ENCODE data around the gene SPATA45. TPM values are rescaled to one million over a fixed set of nuclear protein-coding genes. Genes with fewer than 3 reads are reported as not detected.
A peak's percentile ranks its signal among the peaks of the same experiment; 100 is the strongest.

Gene SPATA45
- total and polyA plus RNA-seq, 2 donors (not counting 1 experiment from before 2014, with no cell fraction given): 0.64 TPM; not detected in 1

GRCh38 chr1:212791261-212791675, 56.2 kb downstream of the SPATA45 start:
- intact Hi-C loops (cut with micrococcal nuclease): loop anchor here (1.0 to 5.0 kb wide), 10 partner anchors 39 to 1534 kb away; partner anchors contain the start of genes ANGEL2, ATF3, DTL and FLVCR1
- H3K27me3 Mint-ChIP-seq: no peaks in the 10 kb centered on the region
- Histone ChIP-seq H4K20me1 (ENCODE audit: control insufficient read depth, insufficient read depth, low read length, poor library complexity, severe bottlenecking) (peaks cover 9% of the 10 kb centered on the region), H3K27me3 (replicated peaks in 1 of 4; ENCODE audit: control extremely low read depth in 1 of 4, control insufficient read depth in 3 of 4, insufficient read depth in 4 of 4, low read length in 3 of 4) (no peaks in the 10 kb centered on the region), H3K4me1 (ENCODE audit: control insufficient read depth in 2 of 2, insufficient read depth in 2 of 2, low read length in 2 of 2) (peaks cover 35 to 56% of the 10 kb centered on the region in 2 donors), H3K79me2 (ENCODE audit: control insufficient read depth, insufficient read depth, low read length) (peaks cover 68% of the 10 kb centered on the region), H3K36me3 (replicated peaks in 1 of 2; ENCODE audit: control extremely low read depth in 1 of 2, control insufficient read depth in 1 of 2, extremely low read depth in 1 of 2, insufficient read depth in 2 of 2, low read length in 1 of 2) (peaks cover 3 to 9% of the 10 kb centered on the region in 2 experiments), H3K27ac (ENCODE audit: low read length in 2 of 2) (peak overlapping the region; percentile 91 to 92), H3K4me3 (ENCODE audit: control extremely low read depth in 1 of 5, extremely low read depth in 1 of 5, insufficient read depth in 1 of 5, low read depth in 2 of 5, low read length in 4 of 5) (peak overlapping the region; percentile 77 to 93 (median 83)), H3K9ac (ENCODE audit: low read length) (peak overlapping the region; percentile 82), H2AFZ (ENCODE audit: insufficient read depth, low read depth, low read length, poor library complexity, severe bottlenecking) (peak overlapping the region; percentile 95), H3K9me3 (ENCODE audit: control extremely low read depth in 1 of 3, control insufficient read depth in 2 of 3, insufficient read depth in 1 of 3, low read length in 2 of 3) (no peaks in the 10 kb centered on the region), H3K4me2 (replicated peaks; ENCODE audit: low read depth, low read length, poor library complexity, severe bottlenecking) (peak overlapping the region; percentile 85)
- H3K27ac Mint-ChIP-seq: peak overlapping the region; percentile 93
- H3K4me1 Mint-ChIP-seq: peaks cover 45% of the 10 kb centered on the region
- TF ChIP-seq CTCF (IDR thresholded peaks at IDR 0.05) (no peak), EZH2 (IDR thresholded peaks at IDR 0.05; ENCODE audit: borderline replicate concordance, insufficient read depth, low read depth, low read length, poor library complexity, severe bottlenecking) (no peak)
- no peak for DNase-seq
- peak; percentile 22 for ATAC-seq (ENCODE audit: low read depth)
- H3K4me3 Mint-ChIP-seq: peak overlapping the region; percentile 93
- ChIA-PET POLR2A (interaction anchor here (0.7 to 1.3 kb wide), 3 partner anchors 41 to 232 kb away, joined by 3 read pairs; partner anchors contain the start of gene ATF3), CTCF (interaction anchor here (0.6 to 5.8 kb wide), 8 partner anchors 9 to 314 kb away, joined by 3 to 20 read pairs (median 4); partner anchors contain the start of gene RPS6KC1)
- peaks cover 3% of the 10 kb centered on the region for H3K9me3 Mint-ChIP-seq (ENCODE audit: insufficient read depth)
- WGBS (ENCODE audit: insufficient coverage): 0% methylated on average over 18 of the region's 22 CpGs

- H3K27me3 Mint-ChIP-seq: no peaks in the 10 kb centered on the region
- DNase-seq: no peak
- H3K4me3 Mint-ChIP-seq: no peak overlapping the region
- Histone ChIP-seq H3K9ac (ENCODE audit: low read length) (no peak overlapping the region), H3K4me3 (ENCODE audit: control extremely low read depth in 1 of 5, extremely low read depth in 1 of 5, insufficient read depth in 1 of 5, low read depth in 2 of 5, low read length in 4 of 5) (no peak overlapping the region), H3K9me3 (ENCODE audit: control extremely low read depth in 1 of 3, control insufficient read depth in 2 of 3, insufficient read depth in 1 of 3, low read length in 2 of 3) (no peaks in the 10 kb centered on the region), H3K27me3 (replicated peaks in 1 of 4; ENCODE audit: control extremely low read depth in 1 of 4, control insufficient read depth in 3 of 4, insufficient read depth in 4 of 4, low read length in 3 of 4) (no peaks in the 10 kb centered on the region), H3K27ac (ENCODE audit: low read length in 2 of 2) (no peak overlapping the region), H3K79me2 (ENCODE audit: control insufficient read depth, insufficient read depth, low read length) (peaks cover 42% of the 10 kb centered on the region), H3K4me1 (ENCODE audit: control insufficient read depth in 2 of 2, insufficient read depth in 2 of 2, low read length in 2 of 2) (peaks cover 8 to 13% of the 10 kb centered on the region in 2 donors), H2AFZ (ENCODE audit: insufficient read depth, low read depth, low read length, poor library complexity, severe bottlenecking) (no peak overlapping the region), H3K4me2 (replicated peaks; ENCODE audit: low read depth, low read length, poor library complexity, severe bottlenecking) (no peak overlapping the region), H3K36me3 (replicated peaks in 1 of 2; ENCODE audit: control extremely low read depth in 1 of 2, control insufficient read depth in 1 of 2, extremely low read depth in 1 of 2, insufficient read depth in 2 of 2, low read length in 1 of 2) (peaks cover 16 to 51% of the 10 kb centered on the region in 2 experiments), H4K20me1 (ENCODE audit: control insufficient read depth, insufficient read depth, low read length, poor library complexity, severe bottlenecking) (peaks cover 9% of the 10 kb centered on the region)
- H3K9me3 Mint-ChIP-seq (ENCODE audit: insufficient read depth): no peaks in the 10 kb centered on the region
- intact Hi-C loops (cut with micrococcal nuclease): no loop called here
- H3K27ac Mint-ChIP-seq: no peak overlapping the region
- POLR2A ChIA-PET: no interaction called here
- CTCF ChIA-PET: interaction anchor here (1.2 to 6.1 kb wide), 4 partner anchors 115 to 309 kb away, joined by 3 to 90 read pairs (median 9); no protein-coding TSS in a partner anchor
- no peak for ATAC-seq (ENCODE audit: low read depth)
- H3K4me1 Mint-ChIP-seq: peaks cover 11% of the 10 kb centered on the region
- WGBS (ENCODE audit: insufficient coverage): no CpG with 5 or more reads among the region's 1 CpG
- TF ChIP-seq EZH2 (IDR thresholded peaks at IDR 0.05; ENCODE audit: borderline replicate concordance, insufficient read depth, low read depth, low read length, poor library complexity, severe bottlenecking): no peak
- TF ChIP-seq CTCF (IDR thresholded peaks at IDR 0.05): no peak
Measured at GRCh38 chr1:212785871-212786270, 61.6 kb downstream of the SPATA45 start.
